ENCODE data around the gene SFSWAP. TPM values are rescaled to one million over a fixed set of nuclear protein-coding genes. Genes with fewer than 3 reads are reported as not detected.

The SFSWAP gene
- total and polyA plus RNA-seq, 2 of the 8 experiments (the other 6 are each of a cell fraction or from before 2014, with no cell fraction given) = 36.5 to 49.5 TPM

DNA sequence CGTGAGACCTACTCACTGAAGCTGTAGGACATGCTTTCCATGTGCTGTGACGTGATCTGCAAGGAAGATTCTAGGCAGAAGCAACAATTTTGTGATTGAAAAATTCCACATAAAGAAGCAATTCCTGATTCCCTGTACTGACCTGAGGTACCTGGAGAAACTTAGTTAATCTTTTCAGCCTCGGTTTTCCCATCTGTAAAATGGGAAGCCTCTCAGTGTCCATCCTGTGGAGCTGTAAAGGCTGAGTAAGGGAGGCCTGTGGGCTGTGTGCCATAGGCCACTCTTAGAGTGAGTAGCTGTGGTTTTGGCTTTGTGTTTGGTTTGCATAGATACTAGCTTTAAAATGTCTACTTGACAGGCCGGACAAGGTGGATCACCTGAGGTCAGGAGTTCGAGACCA, 50.7 kb downstream of the SFSWAP start (continued):
- TF ChIP-seq, protein P1, sequence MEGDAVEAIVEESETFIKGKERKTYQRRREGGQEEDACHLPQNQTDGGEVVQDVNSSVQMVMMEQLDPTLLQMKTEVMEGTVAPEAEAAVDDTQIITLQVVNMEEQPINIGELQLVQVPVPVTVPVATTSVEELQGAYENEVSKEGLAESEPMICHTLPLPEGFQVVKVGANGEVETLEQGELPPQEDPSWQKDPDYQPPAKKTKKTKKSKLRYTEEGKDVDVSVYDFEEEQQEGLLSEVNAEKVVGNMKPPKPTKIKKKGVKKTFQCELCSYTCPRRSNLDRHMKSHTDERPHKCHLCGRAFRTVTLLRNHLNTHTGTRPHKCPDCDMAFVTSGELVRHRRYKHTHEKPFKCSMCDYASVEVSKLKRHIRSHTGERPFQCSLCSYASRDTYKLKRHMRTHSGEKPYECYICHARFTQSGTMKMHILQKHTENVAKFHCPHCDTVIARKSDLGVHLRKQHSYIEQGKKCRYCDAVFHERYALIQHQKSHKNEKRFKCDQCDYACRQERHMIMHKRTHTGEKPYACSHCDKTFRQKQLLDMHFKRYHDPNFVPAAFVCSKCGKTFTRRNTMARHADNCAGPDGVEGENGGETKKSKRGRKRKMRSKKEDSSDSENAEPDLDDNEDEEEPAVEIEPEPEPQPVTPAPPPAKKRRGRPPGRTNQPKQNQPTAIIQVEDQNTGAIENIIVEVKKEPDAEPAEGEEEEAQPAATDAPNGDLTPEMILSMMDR (IDR thresholded peaks at IDR 0.05; ENCODE audit: control extremely low read depth in 1 of 3, insufficient read depth in 1 of 3, low read depth in 1 of 3, low read length in 3 of 3) = no peak
- TF ChIP-seq RFX5 (IDR thresholded peaks at IDR 0.05; ENCODE audit: borderline replicate concordance, low read depth, low read length) (no peak), ASH2L (IDR thresholded peaks at IDR 0.05; ENCODE audit: low read length) (no peak), BCL11A (IDR thresholded peaks at IDR 0.05; ENCODE audit: low read depth in 2 of 2, low read length in 2 of 2) (no peak), SIN3A (conservative IDR thresholded peaks at IDR 0.05 in 1 of 2, IDR thresholded peaks at IDR 0.05 in 1 of 2; ENCODE audit: low read depth in 1 of 2, low read length in 2 of 2) (no peak), MAFK (IDR thresholded peaks at IDR 0.05; ENCODE audit: low read depth, low read length) (no peak), FOSL1 (IDR thresholded peaks at IDR 0.05; ENCODE audit: insufficient read depth, low read depth, low read length) (no peak), TCF12 (IDR thresholded peaks at IDR 0.05; ENCODE audit: low read depth, low read length) (no peak), POLR2A (IDR thresholded peaks at IDR 0.05; ENCODE audit: control extremely low read depth in 1 of 2, low read depth in 2 of 2, low read length in 2 of 2) (no peak)
- TF ChIP-seq, protein P2, sequence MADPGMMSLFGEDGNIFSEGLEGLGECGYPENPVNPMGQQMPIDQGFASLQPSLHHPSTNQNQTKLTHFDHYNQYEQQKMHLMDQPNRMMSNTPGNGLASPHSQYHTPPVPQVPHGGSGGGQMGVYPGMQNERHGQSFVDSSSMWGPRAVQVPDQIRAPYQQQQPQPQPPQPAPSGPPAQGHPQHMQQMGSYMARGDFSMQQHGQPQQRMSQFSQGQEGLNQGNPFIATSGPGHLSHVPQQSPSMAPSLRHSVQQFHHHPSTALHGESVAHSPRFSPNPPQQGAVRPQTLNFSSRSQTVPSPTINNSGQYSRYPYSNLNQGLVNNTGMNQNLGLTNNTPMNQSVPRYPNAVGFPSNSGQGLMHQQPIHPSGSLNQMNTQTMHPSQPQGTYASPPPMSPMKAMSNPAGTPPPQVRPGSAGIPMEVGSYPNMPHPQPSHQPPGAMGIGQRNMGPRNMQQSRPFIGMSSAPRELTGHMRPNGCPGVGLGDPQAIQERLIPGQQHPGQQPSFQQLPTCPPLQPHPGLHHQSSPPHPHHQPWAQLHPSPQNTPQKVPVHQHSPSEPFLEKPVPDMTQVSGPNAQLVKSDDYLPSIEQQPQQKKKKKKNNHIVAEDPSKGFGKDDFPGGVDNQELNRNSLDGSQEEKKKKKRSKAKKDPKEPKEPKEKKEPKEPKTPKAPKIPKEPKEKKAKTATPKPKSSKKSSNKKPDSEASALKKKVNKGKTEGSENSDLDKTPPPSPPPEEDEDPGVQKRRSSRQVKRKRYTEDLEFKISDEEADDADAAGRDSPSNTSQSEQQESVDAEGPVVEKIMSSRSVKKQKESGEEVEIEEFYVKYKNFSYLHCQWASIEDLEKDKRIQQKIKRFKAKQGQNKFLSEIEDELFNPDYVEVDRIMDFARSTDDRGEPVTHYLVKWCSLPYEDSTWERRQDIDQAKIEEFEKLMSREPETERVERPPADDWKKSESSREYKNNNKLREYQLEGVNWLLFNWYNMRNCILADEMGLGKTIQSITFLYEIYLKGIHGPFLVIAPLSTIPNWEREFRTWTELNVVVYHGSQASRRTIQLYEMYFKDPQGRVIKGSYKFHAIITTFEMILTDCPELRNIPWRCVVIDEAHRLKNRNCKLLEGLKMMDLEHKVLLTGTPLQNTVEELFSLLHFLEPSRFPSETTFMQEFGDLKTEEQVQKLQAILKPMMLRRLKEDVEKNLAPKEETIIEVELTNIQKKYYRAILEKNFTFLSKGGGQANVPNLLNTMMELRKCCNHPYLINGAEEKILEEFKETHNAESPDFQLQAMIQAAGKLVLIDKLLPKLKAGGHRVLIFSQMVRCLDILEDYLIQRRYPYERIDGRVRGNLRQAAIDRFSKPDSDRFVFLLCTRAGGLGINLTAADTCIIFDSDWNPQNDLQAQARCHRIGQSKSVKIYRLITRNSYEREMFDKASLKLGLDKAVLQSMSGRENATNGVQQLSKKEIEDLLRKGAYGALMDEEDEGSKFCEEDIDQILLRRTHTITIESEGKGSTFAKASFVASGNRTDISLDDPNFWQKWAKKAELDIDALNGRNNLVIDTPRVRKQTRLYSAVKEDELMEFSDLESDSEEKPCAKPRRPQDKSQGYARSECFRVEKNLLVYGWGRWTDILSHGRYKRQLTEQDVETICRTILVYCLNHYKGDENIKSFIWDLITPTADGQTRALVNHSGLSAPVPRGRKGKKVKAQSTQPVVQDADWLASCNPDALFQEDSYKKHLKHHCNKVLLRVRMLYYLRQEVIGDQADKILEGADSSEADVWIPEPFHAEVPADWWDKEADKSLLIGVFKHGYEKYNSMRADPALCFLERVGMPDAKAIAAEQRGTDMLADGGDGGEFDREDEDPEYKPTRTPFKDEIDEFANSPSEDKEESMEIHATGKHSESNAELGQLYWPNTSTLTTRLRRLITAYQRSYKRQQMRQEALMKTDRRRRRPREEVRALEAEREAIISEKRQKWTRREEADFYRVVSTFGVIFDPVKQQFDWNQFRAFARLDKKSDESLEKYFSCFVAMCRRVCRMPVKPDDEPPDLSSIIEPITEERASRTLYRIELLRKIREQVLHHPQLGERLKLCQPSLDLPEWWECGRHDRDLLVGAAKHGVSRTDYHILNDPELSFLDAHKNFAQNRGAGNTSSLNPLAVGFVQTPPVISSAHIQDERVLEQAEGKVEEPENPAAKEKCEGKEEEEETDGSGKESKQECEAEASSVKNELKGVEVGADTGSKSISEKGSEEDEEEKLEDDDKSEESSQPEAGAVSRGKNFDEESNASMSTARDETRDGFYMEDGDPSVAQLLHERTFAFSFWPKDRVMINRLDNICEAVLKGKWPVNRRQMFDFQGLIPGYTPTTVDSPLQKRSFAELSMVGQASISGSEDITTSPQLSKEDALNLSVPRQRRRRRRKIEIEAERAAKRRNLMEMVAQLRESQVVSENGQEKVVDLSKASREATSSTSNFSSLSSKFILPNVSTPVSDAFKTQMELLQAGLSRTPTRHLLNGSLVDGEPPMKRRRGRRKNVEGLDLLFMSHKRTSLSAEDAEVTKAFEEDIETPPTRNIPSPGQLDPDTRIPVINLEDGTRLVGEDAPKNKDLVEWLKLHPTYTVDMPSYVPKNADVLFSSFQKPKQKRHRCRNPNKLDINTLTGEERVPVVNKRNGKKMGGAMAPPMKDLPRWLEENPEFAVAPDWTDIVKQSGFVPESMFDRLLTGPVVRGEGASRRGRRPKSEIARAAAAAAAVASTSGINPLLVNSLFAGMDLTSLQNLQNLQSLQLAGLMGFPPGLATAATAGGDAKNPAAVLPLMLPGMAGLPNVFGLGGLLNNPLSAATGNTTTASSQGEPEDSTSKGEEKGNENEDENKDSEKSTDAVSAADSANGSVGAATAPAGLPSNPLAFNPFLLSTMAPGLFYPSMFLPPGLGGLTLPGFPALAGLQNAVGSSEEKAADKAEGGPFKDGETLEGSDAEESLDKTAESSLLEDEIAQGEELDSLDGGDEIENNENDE (IDR thresholded peaks at IDR 0.05; ENCODE audit: insufficient replicate concordance, low read length) = no peak
